ENCODE data around the gene PHACTR1.

Gene PHACTR1

DNA sequence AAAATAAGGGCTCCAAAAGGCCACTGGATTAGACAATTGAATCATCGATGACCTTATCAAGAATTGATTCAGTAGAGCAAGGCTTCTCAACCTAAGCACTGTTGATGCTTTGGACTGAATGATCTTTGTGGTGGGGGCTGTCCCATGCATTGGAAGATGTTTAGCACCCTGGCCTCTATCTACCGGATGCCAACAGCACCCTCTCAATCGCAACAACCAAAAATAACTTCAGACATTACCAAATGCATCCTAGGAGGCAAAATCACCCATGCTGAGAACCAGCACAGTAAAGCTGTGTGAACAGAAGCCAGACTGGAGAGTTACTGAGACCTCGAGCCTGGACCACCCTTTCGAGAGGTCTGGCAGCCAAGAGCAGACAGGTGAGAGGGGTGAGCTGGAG, 544.3 kb downstream of the PHACTR1 start:
- TF ChIP-seq, protein P1, sequence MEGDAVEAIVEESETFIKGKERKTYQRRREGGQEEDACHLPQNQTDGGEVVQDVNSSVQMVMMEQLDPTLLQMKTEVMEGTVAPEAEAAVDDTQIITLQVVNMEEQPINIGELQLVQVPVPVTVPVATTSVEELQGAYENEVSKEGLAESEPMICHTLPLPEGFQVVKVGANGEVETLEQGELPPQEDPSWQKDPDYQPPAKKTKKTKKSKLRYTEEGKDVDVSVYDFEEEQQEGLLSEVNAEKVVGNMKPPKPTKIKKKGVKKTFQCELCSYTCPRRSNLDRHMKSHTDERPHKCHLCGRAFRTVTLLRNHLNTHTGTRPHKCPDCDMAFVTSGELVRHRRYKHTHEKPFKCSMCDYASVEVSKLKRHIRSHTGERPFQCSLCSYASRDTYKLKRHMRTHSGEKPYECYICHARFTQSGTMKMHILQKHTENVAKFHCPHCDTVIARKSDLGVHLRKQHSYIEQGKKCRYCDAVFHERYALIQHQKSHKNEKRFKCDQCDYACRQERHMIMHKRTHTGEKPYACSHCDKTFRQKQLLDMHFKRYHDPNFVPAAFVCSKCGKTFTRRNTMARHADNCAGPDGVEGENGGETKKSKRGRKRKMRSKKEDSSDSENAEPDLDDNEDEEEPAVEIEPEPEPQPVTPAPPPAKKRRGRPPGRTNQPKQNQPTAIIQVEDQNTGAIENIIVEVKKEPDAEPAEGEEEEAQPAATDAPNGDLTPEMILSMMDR (IDR thresholded peaks at IDR 0.05; ENCODE audit: low read depth, low read length), result no peak
- DNase-seq (ENCODE audit: extremely low read depth, low read depth), result no peak

DNA sequence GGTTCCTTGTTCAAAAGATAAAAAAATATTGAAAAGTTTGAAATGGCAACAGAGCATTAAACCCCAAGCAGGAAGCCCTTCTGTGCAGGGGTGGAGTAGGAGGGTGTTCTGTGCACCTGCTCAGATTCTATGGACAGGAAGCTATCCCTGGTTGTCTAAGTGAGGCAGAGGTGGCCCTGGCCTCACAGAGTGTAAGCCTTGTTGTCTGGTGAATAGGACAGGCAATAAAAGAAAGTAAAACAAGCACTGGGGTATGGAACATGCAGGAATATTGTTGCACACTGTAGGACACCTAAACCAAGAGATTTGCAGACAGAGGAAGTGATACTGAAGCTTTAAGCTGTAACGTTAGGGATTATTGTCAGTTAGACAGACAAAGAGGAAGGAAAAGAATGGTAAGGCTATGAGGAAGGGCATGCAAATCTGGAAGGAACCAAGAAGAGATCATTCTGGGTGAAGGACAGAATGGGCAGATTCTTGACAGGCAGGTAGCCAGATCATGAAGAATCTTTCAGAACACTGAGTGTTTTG, 545.0 kb downstream of the PHACTR1 start:
- DNase-seq (ENCODE audit: extremely low read depth, low read depth), result no peak
- TF ChIP-seq, protein P1 (IDR thresholded peaks at IDR 0.05; ENCODE audit: low read depth, low read length), result no peak

DNA sequence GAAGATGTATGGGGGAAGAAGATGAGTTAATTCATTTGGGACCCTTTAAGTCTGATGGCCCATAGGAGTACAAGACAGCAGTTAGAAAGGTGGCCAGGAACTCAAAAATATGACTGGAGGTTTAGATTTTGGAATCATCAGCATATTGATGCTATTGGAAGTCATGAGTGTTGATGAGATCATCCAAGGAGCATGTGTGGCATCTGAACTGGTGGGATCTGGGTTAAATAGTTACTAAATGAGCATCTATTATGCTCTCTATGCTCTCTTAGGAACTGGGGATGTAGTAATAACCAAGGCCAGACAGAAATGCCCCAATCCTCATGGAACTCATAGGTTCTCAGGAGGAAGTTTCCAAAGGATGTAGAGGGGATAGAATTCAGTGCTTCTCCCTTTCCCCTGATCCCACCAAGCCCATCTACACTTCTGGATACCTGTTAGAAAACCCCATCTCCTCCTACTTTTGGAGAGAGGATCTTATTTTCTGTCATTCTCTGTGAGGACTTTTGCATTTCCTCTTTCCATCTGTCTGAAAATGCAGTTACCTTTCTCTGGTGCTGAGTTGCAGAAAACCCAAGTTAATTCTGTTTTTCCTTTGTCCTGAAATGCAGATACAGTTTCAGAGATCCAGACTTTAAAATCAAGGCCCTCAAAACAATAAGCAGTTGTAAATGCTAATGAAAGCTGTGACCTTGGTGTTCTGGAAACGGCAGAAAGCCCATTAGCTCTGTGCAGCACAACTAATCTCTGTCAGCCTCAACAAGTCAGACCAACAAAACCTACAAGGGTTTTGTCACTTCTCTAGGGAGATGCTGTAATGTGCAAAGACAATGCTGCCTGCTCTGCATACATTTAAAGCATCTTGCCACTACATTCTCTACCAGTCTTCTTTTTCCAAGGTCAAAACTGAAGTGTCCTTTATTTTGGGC, 546.0 kb downstream of the PHACTR1 start:
- DNase-seq (ENCODE audit: extremely low read depth, low read depth), result no peak
- TF ChIP-seq, protein P1 (IDR thresholded peaks at IDR 0.05; ENCODE audit: low read depth, low read length), result no peak

DNA sequence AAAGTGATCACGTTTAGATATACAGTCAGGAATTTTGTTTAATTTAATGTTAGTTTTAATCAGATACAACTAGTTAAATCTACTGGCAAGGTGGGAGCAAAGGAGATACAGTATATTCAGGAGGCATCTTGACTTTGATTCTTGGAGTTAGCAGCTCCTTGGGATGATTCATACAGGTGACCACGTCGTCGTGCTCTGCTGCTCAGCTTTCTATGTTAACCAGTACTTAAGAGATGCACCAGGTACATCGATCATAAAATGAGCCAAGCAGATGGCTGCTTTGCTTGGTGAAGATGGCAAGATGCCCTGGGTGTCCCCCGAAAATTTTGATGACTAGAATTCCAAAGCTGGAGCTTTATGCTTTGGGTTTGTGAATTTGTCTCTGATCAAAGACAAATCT, 547.1 kb downstream of the PHACTR1 start:
- TF ChIP-seq, protein P1 (IDR thresholded peaks at IDR 0.05; ENCODE audit: low read depth, low read length), result no peak
- DNase-seq (ENCODE audit: extremely low read depth, low read depth), result no peak

DNA sequence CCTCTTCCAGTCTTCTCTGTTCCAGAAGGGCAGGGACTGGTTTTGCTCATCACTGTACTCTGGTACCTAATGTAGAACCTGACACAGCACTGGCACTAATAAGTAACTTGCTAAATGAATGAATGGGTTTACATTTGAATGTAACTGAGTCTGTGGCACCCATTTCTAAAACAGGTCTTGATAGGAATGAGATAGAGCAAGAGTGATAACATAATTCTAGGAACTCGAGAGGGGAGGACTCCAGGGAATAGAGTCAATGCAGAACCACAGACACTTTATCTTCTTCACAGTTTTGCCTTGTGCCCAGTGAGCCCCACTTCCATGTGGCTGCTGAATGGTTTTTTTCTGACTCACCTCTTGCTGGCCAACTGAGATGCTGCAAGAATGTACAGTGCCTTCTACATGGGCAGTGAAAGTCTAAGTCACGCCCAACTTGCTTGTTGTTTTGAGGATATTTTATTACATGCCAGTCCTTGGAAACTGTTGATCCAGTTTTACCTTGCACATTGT, 550.6 kb downstream of the PHACTR1 start:
- DNase-seq (ENCODE audit: extremely low read depth, low read depth), result no peak
- TF ChIP-seq, protein P1 (IDR thresholded peaks at IDR 0.05; ENCODE audit: low read depth, low read length), result no peak

DNA sequence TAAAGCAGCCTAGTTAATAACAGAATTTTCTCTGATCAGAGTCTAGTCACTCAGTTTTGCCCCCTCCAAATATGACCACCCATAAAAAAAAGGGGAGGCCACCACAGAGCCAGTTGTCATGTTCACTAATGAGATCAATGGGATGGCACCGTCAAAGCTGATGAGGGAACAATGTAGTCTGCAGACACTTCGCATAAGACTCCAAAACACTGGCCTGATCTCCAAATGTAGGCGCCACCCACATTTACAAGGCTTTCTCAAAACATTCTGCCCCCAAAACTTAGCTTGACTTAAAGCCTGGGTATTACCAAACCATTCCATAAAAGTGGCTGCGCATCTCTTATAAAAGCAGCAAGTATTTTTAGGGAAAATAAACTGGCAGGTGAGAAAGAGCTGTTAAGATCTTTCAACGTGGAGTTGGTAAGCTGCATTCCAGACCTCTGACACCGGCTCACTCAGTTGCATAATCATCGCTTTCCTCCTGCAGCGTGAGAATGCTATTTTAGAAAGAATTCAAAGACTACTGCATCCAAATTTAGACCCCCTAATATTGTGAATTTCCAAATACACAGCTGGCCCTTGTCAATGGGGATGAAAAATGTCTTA, 552.4 kb downstream of the PHACTR1 start:
- no peak for DNase-seq (ENCODE audit: extremely low read depth, low read depth)
- TF ChIP-seq, protein P1 (IDR thresholded peaks at IDR 0.05; ENCODE audit: low read depth, low read length), result no peak
